Tibial nerve (tissue), 4 donors: ENCODE results near the gene RFX5. TPM values are rescaled to one million over a fixed set of nuclear protein-coding genes. Genes with fewer than 3 reads are reported as not detected.
"Not testable (repeated sequence)": the region's sequence is repeated elsewhere in the genome, so short reads cannot be mapped to it uniquely, and the experiment has no call there.

Experiments used
- DNase-seq, 2 donors: peaks; one replicate each; pipeline ENCODE4 v3.0.0-alpha.2; 2019; ENCODE audit warnings: low spot score in 2 of 2
- H3K27ac ChIP-seq, 4 donors: fragments of 200-600 bp; sonication (generic) in 3 of 4; one replicate each; pipeline ENCODE4 v1.5.1; 2017 to 2019; ENCODE audit warnings: mild to moderate bottlenecking in 1 of 4
- H3K27me3 ChIP-seq, 2 donors: fragments of 200-600 bp; sonication (generic) in 1 of 2; one replicate each; pipeline versions ENCODE4 v1.5.1 to v1.6.0; 2017 to 2019
- H3K36me3 ChIP-seq, 3 donors: fragments of 200-600 bp; sonication (generic); one replicate each; pipeline ENCODE4 v1.5.1; 2018 to 2019
- H3K4me1 ChIP-seq, 4 donors: fragments of 200-600 bp; sonication (generic) in 3 of 4; one replicate each; pipeline ENCODE4 v1.5.1; 2017 to 2019
- H3K4me3 ChIP-seq, 4 donors: fragments of 200-600 bp; sonication (generic) in 3 of 4; one replicate each; pipeline ENCODE4 v1.5.1; 2017 to 2019; ENCODE audit warnings: mild to moderate bottlenecking in 1 of 4, moderate library complexity in 1 of 4
- H3K9me3 ChIP-seq, 4 donors: fragments of 200-600 bp; sonication (generic) in 3 of 4; one replicate each; pipeline ENCODE4 v1.5.1; 2017 to 2019
- EP300 ChIP-seq, 2 donors: sonication (generic); formaldehyde crosslinking; IDR thresholded peaks; one replicate each; pipeline ENCODE4 v1.6.1; 2017; ENCODE audit warnings: antibody characterized with exemption in 2 of 2, mild to moderate bottlenecking in 1 of 2
- POLR2A ChIP-seq, 2 donors: fragments of 450-650 bp; IDR thresholded peaks; one replicate each; pipeline ENCODE4 v1.6.1; 2017; ENCODE audit warnings: antibody characterized with exemption in 2 of 2, mild to moderate bottlenecking in 2 of 2, moderate library complexity in 2 of 2
- WGBS, 2 donors: methylation state at CpG; one replicate each; pipeline ENCODE4 v1.1.5; 2018; 5-methylcytosine and 5-hydroxymethylcytosine counted together
- total RNA-seq, 4 donors: library from RNA; depleted of rRNA; stranded (reverse); fragments of >200 nt; gene quantifications; one replicate each; pipeline ENCODE4 v1.1.0, GENCODE V29; 2016
- TF ChIP-seq, protein P1 (sequence below), 5 experiments: fragments of 200-600 bp in 3 of 5; fragments of 450-650 bp in 2 of 5; sonication (generic) in 3 of 5; IDR thresholded peaks; one replicate each; pipeline ENCODE4 v1.5.1; 2016 to 2019; ENCODE audit warnings: antibody characterized with exemption in 5 of 5, mild to moderate bottlenecking in 3 of 5, moderate library complexity in 2 of 5

The RFX5 gene
- 10 to 100 TPM; 17.7 to 45.0 (median 32.8) TPM for total RNA-seq

- Histone ChIP-seq H3K36me3 (peaks cover 0 to 33% (median 19%) of the 10 kb centered on the region in 3 donors), H3K27me3 (no peaks in the 10 kb centered on the region), H3K9me3 (no peaks in the 10 kb centered on the region), H3K4me3 (peak within 1 kb of the TSS; percentile 62 to 77 (median 70)), H3K27ac (peak within 1 kb of the TSS; percentile 88 to 94 (median 92)), H3K4me1 (peaks cover 0 to 21% (median 9%) of the 10 kb centered on the region in 4 donors)
- 0% methylated on average over 38 of the region's 38 CpGs for WGBS, 2 donors
- TF ChIP-seq POLR2A (IDR thresholded peaks at IDR 0.05): peak in 1 of 2 donors; percentile 50
- TF ChIP-seq, protein P1, sequence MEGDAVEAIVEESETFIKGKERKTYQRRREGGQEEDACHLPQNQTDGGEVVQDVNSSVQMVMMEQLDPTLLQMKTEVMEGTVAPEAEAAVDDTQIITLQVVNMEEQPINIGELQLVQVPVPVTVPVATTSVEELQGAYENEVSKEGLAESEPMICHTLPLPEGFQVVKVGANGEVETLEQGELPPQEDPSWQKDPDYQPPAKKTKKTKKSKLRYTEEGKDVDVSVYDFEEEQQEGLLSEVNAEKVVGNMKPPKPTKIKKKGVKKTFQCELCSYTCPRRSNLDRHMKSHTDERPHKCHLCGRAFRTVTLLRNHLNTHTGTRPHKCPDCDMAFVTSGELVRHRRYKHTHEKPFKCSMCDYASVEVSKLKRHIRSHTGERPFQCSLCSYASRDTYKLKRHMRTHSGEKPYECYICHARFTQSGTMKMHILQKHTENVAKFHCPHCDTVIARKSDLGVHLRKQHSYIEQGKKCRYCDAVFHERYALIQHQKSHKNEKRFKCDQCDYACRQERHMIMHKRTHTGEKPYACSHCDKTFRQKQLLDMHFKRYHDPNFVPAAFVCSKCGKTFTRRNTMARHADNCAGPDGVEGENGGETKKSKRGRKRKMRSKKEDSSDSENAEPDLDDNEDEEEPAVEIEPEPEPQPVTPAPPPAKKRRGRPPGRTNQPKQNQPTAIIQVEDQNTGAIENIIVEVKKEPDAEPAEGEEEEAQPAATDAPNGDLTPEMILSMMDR (IDR thresholded peaks at IDR 0.05): peak in 2 of 5 experiments; percentile 9 to 15
- TF ChIP-seq EP300 (IDR thresholded peaks at IDR 0.05): peak; percentile 41 to 67
- DNase-seq: peak; percentile 87 to 93
These were observed at the start of gene RFX5 for GRCh38 chr1:151346769-151347522. Gene RFX5, minus strand, starts transcription at chr1:151347252. Its CDS starts 932 bp downstream, at chr1:151346320.

DNA sequence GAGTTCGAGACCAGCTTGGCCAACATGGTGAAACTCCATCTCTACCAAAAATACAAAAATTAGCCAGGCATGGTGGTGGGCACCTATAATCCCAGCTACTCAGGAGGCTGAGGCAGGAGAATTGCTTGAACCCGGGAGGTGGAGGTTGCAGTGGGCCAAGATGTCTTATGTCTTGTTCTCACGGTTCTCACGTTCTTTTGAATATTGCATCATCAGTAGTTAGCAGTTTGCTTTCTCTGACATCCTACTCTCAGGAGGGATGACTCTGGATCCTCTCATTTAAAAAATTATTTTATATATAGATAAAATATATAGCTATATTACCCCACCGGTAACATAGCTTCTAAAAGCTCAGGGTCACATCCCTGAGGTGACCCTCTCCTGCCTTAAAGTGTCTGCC lies 49.2 kb upstream of the RFX5 start:
- H3K4me3 ChIP-seq, H3K36me3 ChIP-seq, H3K9me3 ChIP-seq, DNase-seq, H3K27ac ChIP-seq, H3K27me3 ChIP-seq: not testable (repeated sequence)
- WGBS, 2 donors: 69 to 73% methylated on average over 5 of the region's 5 CpGs
- peaks cover 0 to 13% (median 11%) of the 10 kb centered on the region in 4 donors for H3K4me1 ChIP-seq

DNA sequence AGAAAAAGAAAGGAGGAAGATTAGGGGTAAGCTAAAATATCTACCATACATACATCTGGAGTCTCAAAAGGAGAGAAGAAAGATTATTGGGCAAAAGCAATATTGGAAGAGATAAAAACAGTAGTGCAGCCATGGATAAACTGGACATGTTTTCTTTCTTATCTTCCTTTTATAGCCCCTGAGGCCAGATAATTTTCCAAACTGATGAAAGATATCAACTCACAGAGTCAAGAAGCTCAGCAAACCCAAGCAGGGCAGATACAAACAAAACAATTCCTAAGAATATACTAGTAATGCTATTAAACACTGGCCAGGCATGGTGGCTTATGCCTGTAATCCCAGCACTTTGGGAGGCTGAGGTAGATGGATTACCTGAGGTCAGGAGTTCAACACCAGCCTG lies 46.5 kb upstream of the RFX5 start:
- no peaks in the 10 kb centered on the region for H3K9me3 ChIP-seq
- no peaks in the 10 kb centered on the region for H3K4me1 ChIP-seq
- H3K4me3 ChIP-seq: no peak overlapping the region
- H3K27me3 ChIP-seq: no peaks in the 10 kb centered on the region
- no peaks in the 10 kb centered on the region for H3K36me3 ChIP-seq
- H3K27ac ChIP-seq: no peak overlapping the region
- no peak for DNase-seq
- no peak for TF ChIP-seq POLR2A (IDR thresholded peaks at IDR 0.05)
- no peak for TF ChIP-seq EP300 (IDR thresholded peaks at IDR 0.05)
- TF ChIP-seq, protein P1 (IDR thresholded peaks at IDR 0.05): no peak

- Histone ChIP-seq H3K4me3 (no peak overlapping the region), H3K9me3 (no peaks in the 10 kb centered on the region), H3K4me1 (no peaks in the 10 kb centered on the region), H3K36me3 (no peaks in the 10 kb centered on the region), H3K27me3 (no peaks in the 10 kb centered on the region), H3K27ac (no peak overlapping the region)
- no peak for DNase-seq
- WGBS, 2 donors: 83 to 85% methylated on average over 3 of the region's 3 CpGs
- no peak for TF ChIP-seq EP300 (IDR thresholded peaks at IDR 0.05)
- no peak for TF ChIP-seq POLR2A (IDR thresholded peaks at IDR 0.05)
- TF ChIP-seq, protein P1 (IDR thresholded peaks at IDR 0.05): no peak
These were observed 44.1 kb upstream of the RFX5 start for GRCh38 chr1:151391079-151391563.

GRCh38 chr1:151390221-151391078 lies 43.4 kb upstream of the RFX5 start:
- H3K36me3 ChIP-seq, H3K4me3 ChIP-seq, H3K4me1 ChIP-seq, H3K27ac ChIP-seq, DNase-seq, H3K9me3 ChIP-seq, H3K27me3 ChIP-seq: not testable (repeated sequence)
- WGBS, 2 donors: 93% methylated on average over 22 of the region's 22 CpGs

DNA sequence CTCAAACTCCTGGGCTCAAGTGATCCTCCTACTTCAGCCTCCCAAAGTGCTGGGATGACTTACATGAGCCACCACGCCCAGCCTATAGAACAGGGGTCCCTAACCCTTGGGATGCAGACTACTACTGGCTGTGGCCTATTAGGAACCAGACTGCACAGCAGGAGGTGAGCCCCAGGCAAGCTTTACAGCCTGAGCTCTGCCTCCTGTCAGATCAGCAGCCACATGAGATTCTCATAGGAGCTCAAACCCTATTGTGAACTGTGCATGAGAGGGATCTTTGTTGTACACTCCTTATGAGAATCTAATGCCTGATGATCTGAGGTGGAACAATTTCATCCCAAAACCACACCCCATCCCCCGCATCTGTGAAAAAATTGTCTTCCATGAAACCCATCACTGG lies 39.0 kb upstream of the RFX5 start:
- WGBS, 2 donors: 64 to 97% methylated on average over 2 of the region's 2 CpGs
- DNase-seq: no peak
- no peaks in the 10 kb centered on the region for H3K36me3 ChIP-seq
- no peaks in the 10 kb centered on the region for H3K27me3 ChIP-seq
- no peaks in the 10 kb centered on the region for H3K9me3 ChIP-seq
- H3K27ac ChIP-seq: no peak overlapping the region
- H3K4me1 ChIP-seq: no peaks in the 10 kb centered on the region
- H3K4me3 ChIP-seq: no peak overlapping the region
- TF ChIP-seq EP300 (IDR thresholded peaks at IDR 0.05): no peak
- TF ChIP-seq, protein P1 (IDR thresholded peaks at IDR 0.05): no peak
- no peak for TF ChIP-seq POLR2A (IDR thresholded peaks at IDR 0.05)
